ENCODE data around the gene MELTF. TPM values are rescaled to one million over a fixed set of nuclear protein-coding genes. Genes with fewer than 3 reads are reported as not detected.
A peak's percentile ranks its signal among the peaks of the same experiment; 100 is the strongest.
"Not testable (repeated sequence)": the region's sequence is repeated elsewhere in the genome, so short reads cannot be mapped to it uniquely, and the experiment has no call there.

MELTF gene
- total RNA-seq, 2 experiments from 2014 or later = 9.6 to 14.6 TPM

DNA sequence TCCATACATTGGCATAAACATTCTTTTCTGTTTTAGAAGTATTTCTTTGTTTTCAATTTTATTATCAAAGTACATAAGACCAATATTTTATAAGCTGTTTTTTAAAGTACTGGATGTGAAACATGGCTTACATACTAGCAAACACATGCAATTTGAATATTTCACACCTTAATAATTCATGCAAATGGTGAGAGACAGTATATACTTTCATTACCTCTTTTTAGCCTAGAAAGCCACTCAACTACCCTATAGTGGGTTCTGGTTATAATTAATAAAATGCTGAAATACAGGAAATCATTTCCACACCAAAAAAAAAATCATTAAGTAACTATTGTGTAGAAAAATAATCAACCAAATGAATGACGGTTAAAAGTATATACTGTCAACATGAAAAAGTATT is 38.5 kb upstream of the MELTF start:
- Histone ChIP-seq H2AFZ (ENCODE audit: low read length) (no peak overlapping the region), H3K36me3 (ENCODE audit: insufficient read depth, low read length) (peaks cover 29% of the 10 kb centered on the region), H3K9me3 (ENCODE audit: low read length) (no peaks in the 10 kb centered on the region), H3K4me2 (ENCODE audit: low read length) (no peak overlapping the region), H4K20me1 (ENCODE audit: insufficient read depth, low read length) (no peaks in the 10 kb centered on the region), H3K4me1 (ENCODE audit: insufficient read depth, low read length, poor library complexity, severe bottlenecking) (peaks cover 8% of the 10 kb centered on the region), H3K9me2 (ENCODE audit: insufficient read depth, low read length) (no peaks in the 10 kb centered on the region), H3K79me2 (ENCODE audit: insufficient read depth, low read depth, low read length) (no peaks in the 10 kb centered on the region), H3K4me3 (ENCODE audit: low read depth, low read length, poor library complexity, severe bottlenecking) (no peak overlapping the region), H3K27ac (ENCODE audit: low read depth, low read length, poor library complexity, severe bottlenecking) (no peak overlapping the region)
- ChIA-PET POLR2A (interaction anchor here (1.0 kb wide), 1 partner anchor 11 kb away, joined by 3 read pairs; no protein-coding TSS in a partner anchor), CTCF (ENCODE audit: unreplicated experiment) (no interaction called here)
- intact Hi-C loops (cut with micrococcal nuclease; ENCODE audit: unreplicated experiment) = no loop called here
- DNase-seq (ENCODE audit: low spot score) = peak; percentile 19
- TF ChIP-seq EZH2phosphoT487 (IDR thresholded peaks at IDR 0.05; ENCODE audit: borderline replicate concordance, low read depth, low read length) = no peak
- TF ChIP-seq CTCF (conservative IDR thresholded peaks at IDR 0.05; ENCODE audit: low read length) = no peak
- no TSS peak for BruUV-seq (replicated peaks)

GRCh38 chr3:197064771-197065170 is 35.2 kb upstream of the MELTF start:
- TF ChIP-seq CTCF (conservative IDR thresholded peaks at IDR 0.05; ENCODE audit: low read length) (no peak), EZH2phosphoT487 (IDR thresholded peaks at IDR 0.05; ENCODE audit: borderline replicate concordance, low read depth, low read length) (no peak)
- Histone ChIP-seq H3K4me3 (ENCODE audit: low read depth, low read length, poor library complexity, severe bottlenecking) (no peak overlapping the region), H3K9me2 (ENCODE audit: insufficient read depth, low read length) (no peaks in the 10 kb centered on the region), H3K4me1 (ENCODE audit: insufficient read depth, low read length, poor library complexity, severe bottlenecking) (peaks cover 8% of the 10 kb centered on the region), H2AFZ (ENCODE audit: low read length) (no peak overlapping the region), H3K9me3 (ENCODE audit: low read length) (no peaks in the 10 kb centered on the region), H3K36me3 (ENCODE audit: insufficient read depth, low read length) (peaks cover 57% of the 10 kb centered on the region), H3K27ac (ENCODE audit: low read depth, low read length, poor library complexity, severe bottlenecking) (no peak overlapping the region), H3K79me2 (ENCODE audit: insufficient read depth, low read depth, low read length) (no peaks in the 10 kb centered on the region), H3K4me2 (ENCODE audit: low read length) (no peak overlapping the region), H4K20me1 (ENCODE audit: insufficient read depth, low read length) (no peaks in the 10 kb centered on the region)
- intact Hi-C loops (cut with micrococcal nuclease; ENCODE audit: unreplicated experiment) = no loop called here
- DNase-seq (ENCODE audit: low spot score) = no peak
- CTCF ChIA-PET (ENCODE audit: unreplicated experiment) = no interaction called here
- no TSS peak for BruUV-seq (replicated peaks)
- POLR2A ChIA-PET = no interaction called here

DNA sequence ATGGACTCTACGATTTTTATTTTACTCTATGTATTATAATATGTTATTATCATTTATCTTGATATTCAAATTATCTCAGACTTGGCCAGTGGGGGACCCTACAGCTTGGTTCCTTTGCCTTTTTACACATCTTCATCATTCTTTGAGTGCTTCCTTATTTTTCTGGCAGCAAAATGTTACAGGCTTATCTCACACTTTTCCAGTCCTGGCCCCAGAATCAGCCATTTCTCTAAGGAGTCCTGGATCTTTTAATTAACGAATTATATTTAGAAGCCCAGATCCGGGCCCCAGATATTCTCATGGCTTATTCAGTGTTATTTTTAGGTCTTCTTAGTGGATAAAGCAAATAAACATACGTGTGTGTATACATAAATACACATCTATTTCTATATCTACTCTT is 32.8 kb upstream of the MELTF start:
- DNase-seq (ENCODE audit: low spot score) = no peak
- no peak for TF ChIP-seq CTCF (conservative IDR thresholded peaks at IDR 0.05; ENCODE audit: low read length)
- no peak for TF ChIP-seq EZH2phosphoT487 (IDR thresholded peaks at IDR 0.05; ENCODE audit: borderline replicate concordance, low read depth, low read length)
- BruUV-seq (replicated peaks) = no TSS peak

DNA sequence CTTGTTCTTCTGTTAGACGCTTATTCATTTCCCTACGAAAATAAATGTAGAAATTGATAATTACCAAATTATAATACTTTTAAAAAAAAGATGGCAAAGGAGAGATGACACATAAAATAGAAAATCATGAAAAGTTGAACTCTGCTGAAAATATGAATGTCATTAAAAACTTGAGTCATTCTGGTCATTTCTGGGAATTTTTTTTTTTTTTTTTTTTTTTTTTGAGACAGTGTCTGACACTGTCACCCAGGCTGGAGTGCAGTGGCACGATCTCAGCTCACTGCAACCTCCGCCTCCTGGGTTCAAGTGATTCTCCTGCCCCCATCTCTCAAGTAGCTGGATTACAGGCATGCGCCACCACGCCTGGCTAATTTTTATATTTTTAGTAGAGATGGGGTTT is 22.0 kb upstream of the MELTF start:
- H4K20me1 ChIP-seq (ENCODE audit: insufficient read depth, low read length); H3K27ac ChIP-seq (ENCODE audit: low read depth, low read length, poor library complexity, severe bottlenecking); DNase-seq (ENCODE audit: low spot score); H3K9me2 ChIP-seq (ENCODE audit: insufficient read depth, low read length); H3K79me2 ChIP-seq (ENCODE audit: insufficient read depth, low read depth, low read length); H2AFZ ChIP-seq (ENCODE audit: low read length); intact Hi-C loops (cut with micrococcal nuclease; ENCODE audit: unreplicated experiment); H3K4me1 ChIP-seq (ENCODE audit: insufficient read depth, low read length, poor library complexity, severe bottlenecking); H3K9me3 ChIP-seq (ENCODE audit: low read length); H3K4me2 ChIP-seq (ENCODE audit: low read length); H3K4me3 ChIP-seq (ENCODE audit: low read depth, low read length, poor library complexity, severe bottlenecking); CTCF ChIA-PET (ENCODE audit: unreplicated experiment); BruUV-seq (replicated peaks): not testable (repeated sequence)
- peaks cover 53% of the 10 kb centered on the region for H3K36me3 ChIP-seq (ENCODE audit: insufficient read depth, low read length)
- POLR2A ChIA-PET = interaction anchor here (0.7 to 1.2 kb wide), 2 partner anchors 9 to 132 kb away, joined by 4 to 6 read pairs; no protein-coding TSS in a partner anchor

More for the DNA sequence above, 32.8 kb upstream of the MELTF start:
- no peaks in the 10 kb centered on the region for H4K20me1 ChIP-seq (ENCODE audit: insufficient read depth, low read length)
- no peak overlapping the region for H3K27ac ChIP-seq (ENCODE audit: low read depth, low read length, poor library complexity, severe bottlenecking)
- H2AFZ ChIP-seq (ENCODE audit: low read length) = no peak overlapping the region
- intact Hi-C loops (cut with micrococcal nuclease; ENCODE audit: unreplicated experiment) = no loop called here
- no peaks in the 10 kb centered on the region for H3K79me2 ChIP-seq (ENCODE audit: insufficient read depth, low read depth, low read length)
- ChIA-PET POLR2A (interaction anchor here (0.5 kb wide), 1 partner anchor 35 kb away, joined by 4 read pairs; no protein-coding TSS in a partner anchor), CTCF (ENCODE audit: unreplicated experiment) (no interaction called here)
- no peaks in the 10 kb centered on the region for H3K9me2 ChIP-seq (ENCODE audit: insufficient read depth, low read length)
- H3K9me3 ChIP-seq (ENCODE audit: low read length) = no peaks in the 10 kb centered on the region
- H3K4me3 ChIP-seq (ENCODE audit: low read depth, low read length, poor library complexity, severe bottlenecking) = no peak overlapping the region
- H3K36me3 ChIP-seq (ENCODE audit: insufficient read depth, low read length) = peaks cover 78% of the 10 kb centered on the region
- no peak overlapping the region for H3K4me2 ChIP-seq (ENCODE audit: low read length)
- H3K4me1 ChIP-seq (ENCODE audit: insufficient read depth, low read length, poor library complexity, severe bottlenecking) = no peaks in the 10 kb centered on the region

Measured in OCI-LY7 (cell line).